Endothelial cell of umbilical vein (primary cell): ENCODE measurements around the gene ARTN. TPM values are rescaled to one million over a fixed set of nuclear protein-coding genes. Genes with fewer than 3 reads are reported as not detected.

Experiments used
- BruUV-seq: library from RNA; stranded (reverse); fragments of 400-500 nt; replicated peaks from 2 replicates; lab custom pipeline; 2021; lab: Mats Ljungman, UMichigan
- CTCF ChIA-PET: fragments of 300-600, 350-600 bp; sonication (Branson Sonifier 250); formaldehyde crosslinking; loops from one replicate; lab custom pipeline; 2021; ENCODE audit warnings: antibody characterized with exemption, inconsistent platforms; lab: Charles Lee
- POLR2A ChIA-PET: fragments of 300-600, 350-600 bp; sonication (Branson Sonifier 250); formaldehyde crosslinking; loops from one replicate; lab custom pipeline; 2021; ENCODE audit warnings: antibody characterized with exemption, inconsistent platforms; lab: Charles Lee
- DNase-seq: peaks from one replicate; pipeline ENCODE4 v3.0.0-alpha.2; 2011; ENCODE audit warnings: low read depth, low spot score
- FAIRE-seq: peaks from 2 replicates; lab custom pipeline; 2011; peaks lifted over from hg19 to GRCh38; lab: Jason Lieb, UNC
- H2AFZ ChIP-seq: 2 replicates; pipeline ENCODE4 v1.6.0; 2012; ENCODE audit warnings: low read depth, low read length, control low read depth, inconsistent platforms
- H3K27ac ChIP-seq: 2 replicates; pipeline ENCODE4 v1.5.1; 2011; ENCODE audit warnings: low read depth, mild to moderate bottlenecking, control low read depth, low read length, moderate library complexity; ENCODE audit not compliant: insufficient read depth
- H3K27me3 ChIP-seq, 2 experiments: 2 replicates each; pipeline versions ENCODE4 v1.6.0 to v1.6.1; 2011; ENCODE audit warnings: low read length in 2 of 2, mixed read lengths in 1 of 2; ENCODE audit not compliant: control insufficient read depth in 2 of 2, insufficient read depth in 2 of 2
- H3K36me3 ChIP-seq, 2 experiments: 2 replicates in 1 of 2; 3 replicates in 1 of 2; pipeline ENCODE4 v1.5.1; 2011; ENCODE audit warnings: low read length in 2 of 2, mild to moderate bottlenecking in 1 of 2, moderate library complexity in 1 of 2; ENCODE audit not compliant: control insufficient read depth in 2 of 2, insufficient read depth in 2 of 2; ENCODE audit errors: extremely low read depth in 1 of 2
- H3K4me1 ChIP-seq: 3 replicates; pipeline ENCODE4 v1.5.1; 2011; ENCODE audit warnings: mild to moderate bottlenecking, low read length; ENCODE audit not compliant: control insufficient read depth, insufficient read depth; ENCODE audit errors: extremely low read depth
- H3K4me2 ChIP-seq: 2 replicates; pipeline ENCODE4 v1.6.1; 2011; ENCODE audit warnings: low read length, control low read depth, mixed read lengths; ENCODE audit not compliant: insufficient read depth
- H3K4me3 ChIP-seq, 3 experiments: fragments of 200-600 bp in 1 of 3; sonication (generic), shearing (Covaris generic) in 1 of 3; replicated peaks in 1 of 3; 2 replicates each; pipeline ENCODE4 v1.5.1; 2011 to 2016; ENCODE audit warnings: control low read depth in 3 of 3, low read length in 3 of 3, mild to moderate bottlenecking in 2 of 3, inconsistent platforms in 1 of 3, low read depth in 1 of 3, moderate library complexity in 1 of 3; ENCODE audit not compliant: insufficient read depth in 1 of 3
- H3K79me2 ChIP-seq: 2 replicates; pipeline ENCODE4 v1.6.0; 2012; ENCODE audit warnings: low read length, inconsistent platforms; ENCODE audit not compliant: control insufficient read depth, insufficient read depth
- H3K9ac ChIP-seq: replicated peaks from 2 replicates; pipeline ENCODE3; 2011; ENCODE audit warnings: low read length, control low read depth; ENCODE audit not compliant: insufficient read depth; ENCODE audit errors: extremely low read depth
- H3K9me1 ChIP-seq: replicated peaks from 3 replicates; pipeline ENCODE4 v1.6.0; 2011; ENCODE audit warnings: mild to moderate bottlenecking, low read length; ENCODE audit not compliant: control insufficient read depth, insufficient read depth; ENCODE audit errors: extremely low read depth
- H3K9me3 ChIP-seq: replicated peaks from 2 replicates; pipeline ENCODE4 v1.5.1; 2012; ENCODE audit warnings: low read length, inconsistent platforms; ENCODE audit not compliant: control insufficient read depth, insufficient read depth
- H4K20me1 ChIP-seq: replicated peaks from 2 replicates; pipeline ENCODE3; 2011; ENCODE audit warnings: mild to moderate bottlenecking, low read length; ENCODE audit not compliant: control insufficient read depth, insufficient read depth; ENCODE audit errors: extremely low read depth
- CTCF ChIP-seq, 2 donors: IDR thresholded peaks; 1 replicate in 1 of 2; 2 replicates in 1 of 2; pipeline ENCODE4 v1.5.1; 2011; ENCODE audit warnings: low read length in 2 of 2, mild to moderate bottlenecking in 2 of 2, moderate library complexity in 2 of 2, control low read depth in 1 of 2, inconsistent platforms in 1 of 2, low read depth in 1 of 2; ENCODE audit not compliant: insufficient read depth in 1 of 2; ENCODE audit errors: extremely low read depth in 1 of 2
- EZH2 ChIP-seq: IDR thresholded peaks from 2 replicates; pipeline ENCODE4 v1.6.1; 2012; ENCODE audit warnings: borderline replicate concordance, low read depth, mild to moderate bottlenecking, moderate library complexity, low read length, inconsistent platforms; ENCODE audit not compliant: severe bottlenecking
- FOS ChIP-seq: IDR thresholded peaks from 2 replicates; pipeline ENCODE4 v1.6.1; 2011; ENCODE audit warnings: mild to moderate bottlenecking, low read length, moderate library complexity, borderline replicate concordance; ENCODE audit not compliant: insufficient read depth
- GATA2 ChIP-seq: IDR thresholded peaks from 2 replicates; pipeline ENCODE4 v1.7.0; 2011; ENCODE audit warnings: low read depth, mild to moderate bottlenecking, moderate library complexity, mixed read lengths, low read length; ENCODE audit not compliant: insufficient read length, insufficient read depth
- JUN ChIP-seq: IDR thresholded peaks from 2 replicates; pipeline ENCODE4 v1.6.1; 2011; ENCODE audit warnings: borderline replicate concordance, low read depth; ENCODE audit not compliant: insufficient read length, insufficient read depth
- MAX ChIP-seq: IDR thresholded peaks from 2 replicates; pipeline ENCODE4 v1.6.1; 2011; ENCODE audit not compliant: insufficient read depth, insufficient read length
- MYC ChIP-seq: IDR thresholded peaks from one replicate; pipeline ENCODE4 v1.6.1; 2011; ENCODE audit warnings: mild to moderate bottlenecking, low read depth, low read length
- POLR2A ChIP-seq: IDR thresholded peaks from 2 replicates; pipeline ENCODE4 v1.6.1; 2012; ENCODE audit warnings: low read depth, mild to moderate bottlenecking, control low read depth, low read length
- POLR2AphosphoS5 ChIP-seq: IDR thresholded peaks from 2 replicates; pipeline ENCODE4 v1.6.1; 2012; ENCODE audit warnings: low read depth, mild to moderate bottlenecking, control low read depth, low read length, moderate library complexity; ENCODE audit not compliant: insufficient read depth
- dilution Hi-C: fragments of 300-500 bp; cut with MboI; formaldehyde crosslinking; loops from one replicate; pipeline ENCODE4 v1.15.0; 2019; ENCODE audit warnings: low sequenced_read_pairs; ENCODE audit not compliant: extremely low pct_ligation_motif_present
- intact Hi-C: fragments of 100-400 bp; cut with micrococcal nuclease; formaldehyde crosslinking; loops from one replicate; pipeline ENCODE4 v1.10.0; 2022
- polyA plus RNA-seq, 4 experiments: library from polyadenylated mRNA; depleted of rRNA in 3 of 4; stranded (reverse) in 3 of 4; unstranded in 1 of 4; fragments of >200 nt; gene quantifications; 2 replicates each; pipeline versions ENCODE4 v1.2.1 to v1.2.3, GENCODE V29; 2011 to 2012; ENCODE audit warnings: missing spikeins in 1 of 4
- total RNA-seq: library from RNA; stranded (reverse); gene quantifications from 2 replicates; pipeline ENCODE4 v1.2.3, GENCODE V29; 2021

The ARTN gene
- total and polyA plus RNA-seq, 2 donors (not counting 3 experiments of a cell fraction or from before 2014, with no cell fraction given), result 0.11 to 0.18 TPM

DNA sequence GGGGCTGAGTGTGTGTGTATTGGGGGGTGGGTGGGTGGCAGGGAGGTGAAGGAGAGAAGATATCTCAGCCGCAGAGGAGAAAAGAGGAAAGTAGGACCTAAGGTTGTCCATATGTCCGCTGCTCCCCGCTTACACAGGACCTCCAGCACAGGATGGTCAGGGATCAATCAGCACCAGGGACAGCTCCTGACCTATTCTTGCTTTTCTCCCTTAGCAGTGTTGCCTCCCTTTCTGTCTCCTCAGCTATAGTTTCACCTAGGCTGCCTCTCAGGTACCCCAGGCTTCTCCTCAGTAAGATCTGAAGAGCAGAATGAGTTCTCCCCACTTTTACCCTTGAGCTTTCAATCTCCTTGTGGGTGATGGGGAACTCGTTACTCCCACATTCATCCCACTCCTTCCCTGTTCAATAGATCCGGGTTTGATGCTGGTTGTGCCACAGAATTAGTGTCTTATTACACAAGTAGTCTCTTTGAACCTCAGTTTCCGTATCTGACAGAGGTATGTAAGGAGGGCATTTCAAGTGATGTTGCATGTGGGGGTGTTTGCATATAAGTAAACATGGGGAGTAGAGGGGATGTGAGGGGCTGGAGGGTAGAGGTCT lies 34.8 kb downstream of the ARTN start:
- H3K27ac ChIP-seq, result no peak overlapping the region
- ChIA-PET CTCF (interaction anchor here (0.6 to 2.7 kb wide), 3 partner anchors 21 to 205 kb away, joined by 4 to 7 read pairs (median 5); partner anchors contain the start of gene IPO13), POLR2A (no interaction called here)
- FAIRE-seq, result peak; percentile 65
- H2AFZ ChIP-seq, result no peak overlapping the region
- no TSS peak for BruUV-seq
- peaks cover 7% of the 10 kb centered on the region for H3K4me1 ChIP-seq
- no peaks in the 10 kb centered on the region for H3K9me3 ChIP-seq
- H3K4me3 ChIP-seq, result no peak overlapping the region
- H4K20me1 ChIP-seq, result no peaks in the 10 kb centered on the region
- intact Hi-C loops (loop anchor here (2.0 kb wide), 1 partner anchor 62 kb away; the partner anchor contains the start of gene SLC6A9), dilution Hi-C loops (no loop called here)
- no peak overlapping the region for H3K9ac ChIP-seq
- no peak overlapping the region for H3K4me2 ChIP-seq
- peaks cover 0 to 14% of the 10 kb centered on the region in 2 experiments for H3K36me3 ChIP-seq
- peak; percentile 24 for DNase-seq
- no peak for TF ChIP-seq POLR2AphosphoS5
- TF ChIP-seq MAX, result no peak
- TF ChIP-seq POLR2A, result no peak
- TF ChIP-seq JUN, result no peak
- TF ChIP-seq CTCF (IDR thresholded peaks at IDR 0.05; ENCODE audit: extremely low read depth in 1 of 2, insufficient read depth in 1 of 2, low read depth in 1 of 2, low read length in 2 of 2), result no peak
- TF ChIP-seq MYC, result no peak
- no peak for TF ChIP-seq EZH2
- TF ChIP-seq FOS, result no peak
- TF ChIP-seq GATA2, result no peak
- H3K79me2 ChIP-seq, result peaks cover 4% of the 10 kb centered on the region
- no peaks in the 10 kb centered on the region for H3K27me3 ChIP-seq
- no peaks in the 10 kb centered on the region for H3K9me1 ChIP-seq
